Naive thymus-derived CD8-positive, alpha-beta T cell (primary cell): ENCODE measurements around the gene APBB3. TPM values are rescaled to one million over a fixed set of nuclear protein-coding genes. Genes with fewer than 3 reads are reported as not detected.

ENCODE experiments used
- ATAC-seq, 2 donors: fragments of 150-1000 bp; cut with Tn5 transposase in 1 of 2; sonication (Bioruptor Pico), chemical (Tn5 transposase) in 1 of 2; 1 replicate in 1 of 2; 2 replicates in 1 of 2; pipeline ENCODE4 v1.10.0; 2021; ENCODE audit warnings: mild to moderate bottlenecking in 2 of 2, moderate library complexity in 2 of 2
- POLR2A ChIA-PET: fragments of 350-600 bp; sonication (Branson Sonifier 250); formaldehyde crosslinking; loops from one replicate; lab custom pipeline; 2021; ENCODE audit warnings: antibody characterized with exemption; lab: Charles Lee
- DNase-seq, 10 donors: peaks; one replicate each; pipeline versions ENCODE4 v3.0.0 to v3.0.0-alpha.2; 2020 to 2022
- H3K27ac Mint-ChIP-seq, 10 donors: one replicate each; pipeline ENCODE4 v1.8.0; 2020 to 2022; ENCODE audit warnings: mild to moderate bottlenecking in 10 of 10, mixed read lengths in 10 of 10, moderate library complexity in 4 of 10, inconsistent platforms in 1 of 10
- H3K27me3 Mint-ChIP-seq, 5 donors: one replicate each; pipeline ENCODE4 v1.8.0; 2021 to 2022; ENCODE audit warnings: mixed read lengths in 5 of 5
- H3K36me3 Mint-ChIP-seq, 3 donors: one replicate each; pipeline ENCODE4 v1.8.0; 2020 to 2022; ENCODE audit warnings: mixed read lengths in 3 of 3, mild to moderate bottlenecking in 2 of 3, inconsistent platforms in 1 of 3
- H3K4me1 Mint-ChIP-seq, 4 donors: one replicate each; pipeline ENCODE4 v1.8.0; 2021 to 2022; ENCODE audit warnings: mixed read lengths in 4 of 4
- H3K4me3 Mint-ChIP-seq, 10 donors: one replicate each; pipeline ENCODE4 v1.8.0; 2020 to 2022; ENCODE audit warnings: mild to moderate bottlenecking in 10 of 10, mixed read lengths in 10 of 10, moderate library complexity in 6 of 10, inconsistent platforms in 1 of 10
- H3K9me3 Mint-ChIP-seq, 9 donors: one replicate each; pipeline ENCODE4 v1.8.0; 2020 to 2022; ENCODE audit warnings: mixed read lengths in 9 of 9, mild to moderate bottlenecking in 3 of 9, inconsistent platforms in 1 of 9, moderate library complexity in 1 of 9
- polyA plus RNA-seq, 3 donors: library from polyadenylated mRNA; unstranded; fragments of 300-500 nt; fragmentation: Illumina TruSeq; gene quantifications; one replicate each; pipeline ENCODE4 v1.2.3, GENCODE V29; 2021
- total RNA-seq, 8 experiments: library from RNA in 2 of 8; stranded (reverse) in 2 of 8; gene quantifications; one replicate each; pipeline ENCODE4 v1.2.3 and lab custom pipeline; 2021 to 2026

APBB3 gene
- total and polyA plus RNA-seq, 5 experiments from 2014 or later, result 2.5 to 77.5 (median 4.6) TPM

DNA sequence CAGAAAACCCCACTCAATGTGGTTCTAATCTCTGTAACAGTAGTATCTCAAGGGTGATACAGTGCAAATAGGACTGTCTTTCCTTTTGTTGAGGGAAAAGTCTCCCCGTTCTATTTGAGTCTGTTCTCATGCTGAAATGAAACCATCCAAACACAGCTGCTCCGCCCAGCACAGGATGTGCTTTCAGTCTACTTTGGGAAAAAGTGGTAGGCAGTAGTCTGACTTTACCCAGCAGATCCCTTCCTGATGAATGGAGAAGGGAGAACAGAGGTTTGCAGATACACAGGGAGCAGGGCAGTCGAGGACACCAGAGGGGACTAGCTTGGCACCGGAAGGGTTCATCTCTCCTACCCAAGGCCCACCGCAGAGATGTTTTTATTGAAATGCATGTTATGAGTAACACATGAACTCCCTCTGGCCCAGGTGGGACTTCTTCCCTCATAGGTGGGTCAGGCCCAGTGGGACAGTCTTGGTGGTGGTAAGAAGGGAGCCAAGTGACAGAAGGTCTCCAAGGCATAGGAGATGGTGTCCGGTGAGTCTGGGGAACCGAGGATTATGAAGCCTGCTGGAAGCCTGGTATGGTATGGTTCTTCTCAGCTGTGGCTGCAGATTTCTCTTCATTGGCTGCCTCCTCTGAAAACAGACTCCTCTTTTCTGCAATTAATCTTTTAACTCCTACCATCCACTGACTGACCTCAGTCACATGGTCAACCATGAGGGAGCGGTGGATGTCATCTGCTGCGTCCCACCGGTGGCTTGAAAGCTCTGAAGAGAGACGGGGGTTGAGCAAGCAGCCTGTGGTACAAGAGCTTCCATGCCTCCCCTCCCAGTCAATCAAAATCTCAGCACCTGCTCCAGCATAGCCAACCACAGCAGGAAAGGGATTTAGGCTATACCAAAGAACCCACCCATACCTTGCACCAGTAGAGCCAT, 14.0 kb downstream of the APBB3 start:
- ATAC-seq, result no peak
- no peak for DNase-seq
- Mint-ChIP-seq H3K4me3 (peak overlapping the region in 7 of 10 donors; percentile 5 to 81 (median 27)), H3K27ac (peak overlapping the region; percentile 63 to 98 (median 90)), H3K27me3 (no peaks in the 10 kb centered on the region), H3K36me3 (peaks cover 0 to 39% (median 7%) of the 10 kb centered on the region in 3 donors), H3K4me1 (peaks cover 28 to 63% (median 61%) of the 10 kb centered on the region in 4 donors), H3K9me3 (no peaks in the 10 kb centered on the region)
- POLR2A ChIA-PET, result interaction anchor here (1.0 to 5.3 kb wide), 3 partner anchors 12 to 97 kb away, joined by 4 to 61 read pairs (median 13); partner anchors contain the start of genes APBB3, IK, NDUFA2 and SLC35A4

DNA sequence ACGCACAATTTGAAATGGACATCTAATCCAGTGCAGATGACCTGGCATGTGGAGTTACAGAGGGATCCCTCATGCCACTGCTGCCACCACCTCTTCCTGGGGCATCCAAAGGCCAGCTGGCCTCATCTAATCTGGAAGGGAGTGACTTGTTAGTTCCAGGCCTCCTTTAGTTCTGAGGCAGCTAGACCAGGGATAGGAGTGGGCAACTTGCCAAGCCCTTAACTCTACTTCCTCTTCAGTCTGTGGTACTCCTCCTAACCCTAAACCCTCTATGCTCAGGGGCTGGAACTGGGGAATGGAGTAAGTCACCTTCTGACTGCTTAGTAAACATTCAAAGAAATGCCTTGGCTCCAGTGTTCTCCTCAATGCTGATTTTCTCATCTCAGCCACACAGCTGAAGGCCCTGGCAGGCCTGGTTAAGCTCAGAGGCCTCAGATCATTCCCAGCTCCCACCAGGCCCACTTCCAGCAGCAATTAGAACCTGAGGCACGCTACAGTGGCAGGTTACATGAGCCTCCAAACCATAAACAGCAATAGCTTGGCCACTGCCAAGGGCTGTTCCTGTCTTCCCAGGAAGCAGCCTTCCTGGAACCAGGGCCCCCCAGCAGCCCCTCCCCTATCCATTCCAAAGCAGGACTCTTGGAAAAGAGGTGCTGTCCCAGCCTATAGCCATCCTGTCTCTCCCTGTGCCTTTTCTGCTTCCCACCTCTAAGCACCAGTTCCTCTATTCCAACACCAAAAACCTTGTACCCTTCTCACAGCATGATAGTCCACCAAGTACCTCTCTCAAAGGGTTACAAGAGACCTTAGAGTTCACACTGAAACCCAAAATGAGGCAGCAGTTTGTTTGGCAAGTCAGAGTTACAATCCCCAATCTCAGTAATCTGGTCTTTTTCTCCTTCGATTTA, 14.9 kb downstream of the APBB3 start:
- ATAC-seq (no peak), DNase-seq (peak in 1 of 10 donors; percentile 13)
- peaks cover 0 to 43% (median 7%) of the 10 kb centered on the region in 3 donors for H3K36me3 Mint-ChIP-seq
- no peaks in the 10 kb centered on the region for H3K9me3 Mint-ChIP-seq
- peaks cover 25 to 54% (median 53%) of the 10 kb centered on the region in 4 donors for H3K4me1 Mint-ChIP-seq
- POLR2A ChIA-PET, result interaction anchor here (1.0 to 5.3 kb wide), 6 partner anchors 8 to 98 kb away, joined by 3 to 61 read pairs (median 18); partner anchors contain the start of genes APBB3, CD14, IK and NDUFA2
- no peaks in the 10 kb centered on the region for H3K27me3 Mint-ChIP-seq
- H3K27ac Mint-ChIP-seq, result peak overlapping the region; percentile 93 to 99 (median 97)
- H3K4me3 Mint-ChIP-seq, result peak overlapping the region; percentile 77 to 96 (median 92)

DNA sequence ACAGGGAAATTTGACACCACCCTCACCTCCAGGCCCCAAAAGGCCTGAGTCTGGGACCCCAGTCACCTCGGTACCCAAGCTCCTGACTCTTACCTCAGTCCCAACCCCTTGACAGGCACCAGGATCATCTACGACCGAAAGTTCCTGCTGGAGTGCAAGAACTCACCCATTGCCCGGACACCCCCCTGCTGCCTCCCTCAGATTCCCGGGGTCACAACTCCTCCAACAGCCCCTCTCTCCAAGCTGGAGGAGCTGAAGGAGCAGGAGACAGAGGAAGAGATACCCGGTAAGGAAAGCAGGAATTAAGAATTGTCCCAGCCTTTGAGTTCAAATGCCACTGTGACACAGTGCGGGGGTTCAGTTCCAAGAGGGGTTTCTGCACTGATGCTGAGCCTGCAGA, 15.6 kb downstream of the APBB3 start:
- Mint-ChIP-seq H3K4me3 (peak overlapping the region; percentile 81 to 96 (median 93)), H3K9me3 (no peaks in the 10 kb centered on the region), H3K27me3 (no peaks in the 10 kb centered on the region), H3K27ac (peak overlapping the region; percentile 94 to 99 (median 98)), H3K36me3 (peaks cover 0 to 48% (median 7%) of the 10 kb centered on the region in 3 donors), H3K4me1 (peaks cover 22 to 47% (median 46%) of the 10 kb centered on the region in 4 donors)
- no peak for ATAC-seq
- DNase-seq, result no peak
- POLR2A ChIA-PET, result interaction anchor here (0.5 to 5.3 kb wide), 15 partner anchors 9 to 152 kb away, joined by 3 to 61 read pairs (median 6); partner anchors contain the start of genes ANKHD1, APBB3, CD14 and HARS1

DNA sequence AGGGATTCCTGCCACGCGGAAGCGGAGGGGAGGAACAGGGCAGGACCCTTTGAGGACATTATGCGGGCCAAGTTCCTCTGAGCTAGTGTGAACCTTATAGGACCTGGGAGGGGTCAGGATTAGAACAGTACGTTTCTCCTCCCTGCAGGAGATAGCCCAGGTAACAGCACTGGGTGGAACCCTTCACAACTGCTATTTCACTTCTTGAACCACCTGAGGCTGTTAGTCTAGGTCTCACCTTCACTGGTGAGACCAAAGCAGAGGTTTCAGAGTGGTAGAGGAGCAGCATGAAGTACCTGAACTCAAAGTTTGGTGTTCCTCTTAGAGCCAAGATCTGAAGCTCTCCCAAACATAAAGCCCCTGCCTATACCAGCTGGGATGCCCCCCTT, 16.1 kb downstream of the APBB3 start:
- Mint-ChIP-seq H3K27me3 (no peaks in the 10 kb centered on the region), H3K27ac (peak overlapping the region; percentile 94 to 99 (median 98)), H3K4me1 (peaks cover 18 to 42% (median 41%) of the 10 kb centered on the region in 4 donors), H3K9me3 (no peaks in the 10 kb centered on the region), H3K36me3 (peaks cover 0 to 45% (median 7%) of the 10 kb centered on the region in 3 donors), H3K4me3 (peak overlapping the region; percentile 81 to 96 (median 93))
- no peak for DNase-seq
- POLR2A ChIA-PET, result interaction anchor here (0.5 to 5.3 kb wide), 20 partner anchors 9 to 772 kb away, joined by 3 to 61 read pairs (median 6); partner anchors contain the start of genes ANKHD1, APBB3, CD14 and HARS1
- ATAC-seq, result peak; percentile 8 to 11

DNA sequence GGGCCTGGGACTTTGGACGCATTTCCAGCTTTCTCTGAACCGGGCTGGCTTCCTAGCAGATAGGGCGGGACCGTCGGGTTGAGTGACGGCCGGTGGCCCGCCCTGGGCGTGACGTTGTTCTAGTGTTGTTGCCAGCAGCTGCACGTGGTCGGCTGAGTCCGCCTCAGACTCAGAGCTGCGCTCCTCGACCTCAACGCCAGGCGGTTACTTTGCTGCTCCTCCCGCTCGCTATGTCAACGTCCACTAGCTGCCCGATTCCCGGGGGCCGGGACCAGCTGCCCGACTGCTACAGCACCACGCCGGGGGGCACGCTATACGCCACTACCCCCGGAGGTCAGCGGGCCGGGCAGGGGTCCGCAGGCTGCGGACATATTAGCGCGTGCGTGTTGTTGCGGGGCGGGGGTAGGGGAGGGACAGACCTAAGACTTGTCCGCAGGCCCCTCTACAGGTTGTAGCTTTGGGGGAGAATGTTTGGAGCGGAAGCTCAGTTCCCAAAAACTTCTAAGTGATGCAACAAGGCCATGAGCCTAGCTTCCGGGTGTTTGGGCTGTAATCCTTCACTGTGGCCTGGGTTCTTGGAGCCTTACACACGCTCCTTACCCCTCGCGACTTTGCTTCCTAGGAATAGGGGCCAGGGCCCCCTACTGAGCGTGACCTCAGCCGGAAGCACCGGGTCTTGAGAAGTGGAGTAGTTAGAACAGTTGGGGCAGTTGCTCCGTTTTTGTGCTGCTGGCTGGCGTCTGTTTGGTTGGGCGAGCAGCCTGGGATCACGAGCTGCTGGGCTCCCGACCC, 16.7 kb downstream of the APBB3 start, which contains the start of gene EIF4EBP3:
EIF4EBP3 (plus strand) TSS at position 155 of the 792 bp plus-strand sequence; CDS start at position 231, 76 bp downstream.
- Mint-ChIP-seq H3K27me3 (no peaks in the 10 kb centered on the region), H3K27ac (peak within 1 kb of the TSS; percentile 94 to 99 (median 98)), H3K4me3 (peak within 1 kb of the TSS; percentile 81 to 96 (median 93)), H3K36me3 (peaks cover 0 to 40% (median 3%) of the 10 kb centered on the region in 3 donors), H3K9me3 (no peaks in the 10 kb centered on the region), H3K4me1 (peaks cover 13 to 36% (median 35%) of the 10 kb centered on the region in 4 donors)
- POLR2A ChIA-PET, result interaction anchor here (0.9 to 5.3 kb wide), 23 partner anchors 10 to 773 kb away, joined by 3 to 61 read pairs (median 6); partner anchors contain the start of genes ANKHD1, APBB3, CD14 and HARS1
- peak; percentile 80 to 92 (median 87) for DNase-seq
- peak; percentile 92 to 95 for ATAC-seq

GRCh38 chr5:140546851-140547507, 17.4 kb downstream of the APBB3 start:
- no peaks in the 10 kb centered on the region for H3K9me3 Mint-ChIP-seq
- H3K36me3 Mint-ChIP-seq, result peaks cover 0 to 43% (median 4%) of the 10 kb centered on the region in 3 donors
- H3K4me1 Mint-ChIP-seq, result peaks cover 13 to 35% (median 35%) of the 10 kb centered on the region in 4 donors
- H3K27ac Mint-ChIP-seq, result peak overlapping the region; percentile 94 to 99 (median 98)
- DNase-seq (no peak), ATAC-seq (no peak)
- POLR2A ChIA-PET, result interaction anchor here (0.9 to 5.3 kb wide), 17 partner anchors 11 to 773 kb away, joined by 3 to 61 read pairs (median 12); partner anchors contain the start of genes ANKHD1, APBB3, CD14 and IK
- H3K27me3 Mint-ChIP-seq, result no peaks in the 10 kb centered on the region
- H3K4me3 Mint-ChIP-seq, result peak overlapping the region; percentile 81 to 96 (median 93)

DNA sequence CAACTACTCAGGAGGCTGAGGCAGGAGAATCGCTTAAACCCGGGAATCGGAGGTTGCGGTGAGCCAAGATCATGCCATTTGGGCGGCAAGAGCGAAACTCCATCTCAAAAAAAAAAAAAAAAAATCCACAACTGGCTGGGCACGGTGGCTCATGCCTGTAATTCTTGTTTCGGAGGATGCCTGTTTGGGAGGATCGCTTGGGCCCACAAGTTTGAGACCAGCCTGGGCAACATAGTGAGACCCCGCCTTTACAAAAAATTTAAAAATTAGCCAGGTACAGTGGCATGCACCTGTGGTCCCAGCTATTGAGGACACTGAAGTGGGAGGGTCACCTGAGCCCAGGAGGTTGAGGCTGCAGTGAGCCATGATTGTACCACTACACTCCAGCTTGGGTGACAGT, 18.8 kb downstream of the APBB3 start:
- Mint-ChIP-seq H3K4me3 (peak overlapping the region in 1 of 10 donors; percentile 29), H3K27ac (peak overlapping the region in 8 of 10 donors; percentile 24 to 99 (median 98)), H3K27me3 (no peaks in the 10 kb centered on the region), H3K9me3 (no peaks in the 10 kb centered on the region), H3K36me3 (peaks cover 0 to 43% (median 8%) of the 10 kb centered on the region in 3 donors), H3K4me1 (peaks cover 10 to 35% (median 32%) of the 10 kb centered on the region in 4 donors)
- POLR2A ChIA-PET, result interaction anchor here (3.0 to 5.3 kb wide), 2 partner anchors 17 to 144 kb away, joined by 21 to 61 read pairs; partner anchors contain the start of genes ANKHD1, APBB3 and SLC35A4
- DNase-seq (no peak), ATAC-seq (no peak)

DNA sequence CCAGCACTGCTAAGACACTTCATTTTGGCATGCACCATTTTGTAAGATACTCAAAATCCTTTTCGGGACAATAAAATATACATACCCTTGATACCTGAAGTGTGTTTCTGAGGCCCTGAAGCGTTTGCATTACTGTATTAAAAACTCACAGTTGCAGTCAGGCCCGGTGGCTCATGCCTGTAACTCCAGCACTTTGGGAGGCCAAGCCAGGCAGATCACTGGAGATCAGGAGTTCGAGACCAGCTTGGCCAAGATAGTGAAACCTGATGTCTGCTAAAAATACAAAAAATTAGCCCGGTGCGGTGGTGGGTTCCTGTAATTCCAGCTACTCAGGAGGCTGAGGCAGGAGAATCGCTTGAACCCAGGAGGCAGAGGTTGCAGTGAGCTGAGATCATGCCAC, 19.4 kb downstream of the APBB3 start:
- POLR2A ChIA-PET, result interaction anchor here (0.6 to 1.0 kb wide), 2 partner anchors 144 to 1107 kb away, joined by 3 read pairs; partner anchors contain the start of gene ANKHD1
- DNase-seq (no peak), ATAC-seq (no peak)
- Mint-ChIP-seq H3K4me3 (no peak overlapping the region), H3K4me1 (peaks cover 9 to 33% (median 29%) of the 10 kb centered on the region in 4 donors), H3K9me3 (no peaks in the 10 kb centered on the region), H3K27me3 (no peaks in the 10 kb centered on the region), H3K36me3 (peaks cover 0 to 43% (median 8%) of the 10 kb centered on the region in 3 donors), H3K27ac (peak overlapping the region in 7 of 10 donors; percentile 5 to 96 (median 42))

- H3K4me1 Mint-ChIP-seq, result peaks cover under 1 to 13% (median 12%) of the 10 kb centered on the region in 4 donors
- peak overlapping the region in 2 of 10 donors; percentile 55 to 57 for H3K27ac Mint-ChIP-seq
- peaks cover 0 to 56% (median 15%) of the 10 kb centered on the region in 3 donors for H3K36me3 Mint-ChIP-seq
- POLR2A ChIA-PET, result no interaction called here
- H3K9me3 Mint-ChIP-seq, result no peaks in the 10 kb centered on the region
- H3K4me3 Mint-ChIP-seq, result no peak overlapping the region
- no peaks in the 10 kb centered on the region for H3K27me3 Mint-ChIP-seq
- ATAC-seq, result no peak
- DNase-seq, result no peak
Measured at GRCh38 chr5:140542972-140543371, 21.4 kb downstream of the APBB3 start.

- Mint-ChIP-seq H3K9me3 (no peaks in the 10 kb centered on the region), H3K4me3 (no peak overlapping the region), H3K27me3 (no peaks in the 10 kb centered on the region), H3K27ac (peak overlapping the region in 2 of 10 donors; percentile 8 to 40), H3K4me1 (no peaks in the 10 kb centered on the region), H3K36me3 (peaks cover 0 to 81% (median 20%) of the 10 kb centered on the region in 3 donors)
- ATAC-seq (no peak), DNase-seq (no peak)
- POLR2A ChIA-PET, result no interaction called here
Measured at GRCh38 chr5:140540227-140540626, 24.2 kb downstream of the APBB3 start.
